ENCODE measurements around the gene CFAP299.

The CFAP299 gene

DNA sequence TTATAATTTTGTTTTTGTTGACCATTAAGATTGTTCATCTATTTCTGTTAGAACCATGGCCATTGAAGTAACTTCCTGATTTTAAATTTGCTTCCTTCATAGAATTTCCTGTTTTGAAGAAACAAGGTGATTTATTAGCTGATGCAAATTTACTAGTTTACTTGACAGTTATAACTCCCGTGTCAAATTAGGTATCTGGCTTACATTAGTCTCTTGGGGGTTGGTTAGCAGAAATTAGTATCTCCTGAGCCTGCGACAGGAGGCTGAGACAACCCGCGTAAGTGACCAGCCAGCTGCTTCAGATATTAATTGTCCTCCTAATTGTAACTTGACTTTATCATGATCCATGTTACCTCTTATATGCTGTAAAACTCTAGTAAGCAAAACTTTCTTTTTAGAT, 154.3 kb downstream of the CFAP299 start:
- Histone ChIP-seq H4K20me1 (ENCODE audit: insufficient read depth, low read length) (no peaks in the 10 kb centered on the region), H3K4me3 (ENCODE audit: low read depth, low read length, poor library complexity, severe bottlenecking) (peak overlapping the region; percentile 43), H3F3A (ENCODE audit: insufficient read depth, low read length) (no peaks in the 10 kb centered on the region), H3K9ac (ENCODE audit: low read length) (peak overlapping the region; percentile 70), H3K79me2 (ENCODE audit: insufficient read depth, low read length) (no peaks in the 10 kb centered on the region), H3K9me2 (ENCODE audit: low read depth, low read length) (no peaks in the 10 kb centered on the region), H2AFZ (ENCODE audit: low read length) (peak overlapping the region; percentile 53; the same call in 1 of the 2 replicates), H3K9me3 (ENCODE audit: low read length) (0 out of 2 replicates have a peak, but pooled peaks cover 5% of the 10 kb centered on the region), H3K4me2 (ENCODE audit: low read length) (peak overlapping the region; percentile 69), H3K27ac (ENCODE audit: low read depth, low read length, poor library complexity, severe bottlenecking) (peak overlapping the region; percentile 93), H3K27me3 (ENCODE audit: insufficient read depth, low read length) (no peaks in the 10 kb centered on the region), H3K36me3 (ENCODE audit: insufficient read depth, low read length) (peaks cover 14% of the 10 kb centered on the region; the same call in 1 of the 2 replicates), H3K4me1 (ENCODE audit: insufficient read depth, low read length, severe bottlenecking) (peaks cover 71% of the 10 kb centered on the region)
- TF ChIP-seq EZH2 (IDR thresholded peaks at IDR 0.05; ENCODE audit: borderline replicate concordance, low read length) = no peak
- TF ChIP-seq, protein P1, sequence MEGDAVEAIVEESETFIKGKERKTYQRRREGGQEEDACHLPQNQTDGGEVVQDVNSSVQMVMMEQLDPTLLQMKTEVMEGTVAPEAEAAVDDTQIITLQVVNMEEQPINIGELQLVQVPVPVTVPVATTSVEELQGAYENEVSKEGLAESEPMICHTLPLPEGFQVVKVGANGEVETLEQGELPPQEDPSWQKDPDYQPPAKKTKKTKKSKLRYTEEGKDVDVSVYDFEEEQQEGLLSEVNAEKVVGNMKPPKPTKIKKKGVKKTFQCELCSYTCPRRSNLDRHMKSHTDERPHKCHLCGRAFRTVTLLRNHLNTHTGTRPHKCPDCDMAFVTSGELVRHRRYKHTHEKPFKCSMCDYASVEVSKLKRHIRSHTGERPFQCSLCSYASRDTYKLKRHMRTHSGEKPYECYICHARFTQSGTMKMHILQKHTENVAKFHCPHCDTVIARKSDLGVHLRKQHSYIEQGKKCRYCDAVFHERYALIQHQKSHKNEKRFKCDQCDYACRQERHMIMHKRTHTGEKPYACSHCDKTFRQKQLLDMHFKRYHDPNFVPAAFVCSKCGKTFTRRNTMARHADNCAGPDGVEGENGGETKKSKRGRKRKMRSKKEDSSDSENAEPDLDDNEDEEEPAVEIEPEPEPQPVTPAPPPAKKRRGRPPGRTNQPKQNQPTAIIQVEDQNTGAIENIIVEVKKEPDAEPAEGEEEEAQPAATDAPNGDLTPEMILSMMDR (IDR thresholded peaks at IDR 0.05; ENCODE audit: low read length) = no peak

DNA sequence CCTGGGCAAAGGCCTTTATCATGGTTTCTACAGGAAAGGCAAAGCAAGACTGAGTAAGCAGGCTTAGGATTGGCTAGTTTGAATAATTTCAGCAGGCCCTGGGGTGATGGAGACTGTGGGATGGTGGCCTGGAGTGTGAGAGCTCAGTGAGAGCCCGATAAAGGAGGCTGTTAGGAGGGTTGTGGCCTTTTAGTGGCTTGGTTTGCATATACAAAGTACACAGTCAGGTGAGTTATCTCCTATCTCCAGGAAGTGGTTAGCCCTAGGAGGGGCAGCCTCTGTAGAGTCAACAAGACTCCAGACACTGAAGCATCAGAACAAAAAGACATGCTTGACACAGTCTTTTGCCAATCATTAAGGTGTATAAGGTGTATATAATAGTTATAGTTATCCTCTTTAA, 157.2 kb downstream of the CFAP299 start:
- H3K4me2 ChIP-seq (ENCODE audit: low read length) = no peak overlapping the region
- no peak overlapping the region for H2AFZ ChIP-seq (ENCODE audit: low read length)
- no peak overlapping the region for H3K9ac ChIP-seq (ENCODE audit: low read length)
- TF ChIP-seq, protein P1 (IDR thresholded peaks at IDR 0.05; ENCODE audit: low read length) = no peak
- no peak for TF ChIP-seq EZH2 (IDR thresholded peaks at IDR 0.05; ENCODE audit: borderline replicate concordance, low read length)
- H3K27me3 ChIP-seq (ENCODE audit: insufficient read depth, low read length) = no peaks in the 10 kb centered on the region
- H3K4me3 ChIP-seq (ENCODE audit: low read depth, low read length, poor library complexity, severe bottlenecking) = no peak overlapping the region
- no peaks in the 10 kb centered on the region for H3K79me2 ChIP-seq (ENCODE audit: insufficient read depth, low read length)
- H3K36me3 ChIP-seq (ENCODE audit: insufficient read depth, low read length) = peaks cover 37% of the 10 kb centered on the region
- H3F3A ChIP-seq (ENCODE audit: insufficient read depth, low read length) = no peaks in the 10 kb centered on the region
- no peaks in the 10 kb centered on the region for H4K20me1 ChIP-seq (ENCODE audit: insufficient read depth, low read length)
- peaks cover 18% of the 10 kb centered on the region for H3K9me3 ChIP-seq (ENCODE audit: low read length)
- peaks cover 46% of the 10 kb centered on the region for H3K4me1 ChIP-seq (ENCODE audit: insufficient read depth, low read length, severe bottlenecking)
- H3K27ac ChIP-seq (ENCODE audit: low read depth, low read length, poor library complexity, severe bottlenecking) = peak overlapping the region; percentile 9
- H3K9me2 ChIP-seq (ENCODE audit: low read depth, low read length) = no peaks in the 10 kb centered on the region

DNA sequence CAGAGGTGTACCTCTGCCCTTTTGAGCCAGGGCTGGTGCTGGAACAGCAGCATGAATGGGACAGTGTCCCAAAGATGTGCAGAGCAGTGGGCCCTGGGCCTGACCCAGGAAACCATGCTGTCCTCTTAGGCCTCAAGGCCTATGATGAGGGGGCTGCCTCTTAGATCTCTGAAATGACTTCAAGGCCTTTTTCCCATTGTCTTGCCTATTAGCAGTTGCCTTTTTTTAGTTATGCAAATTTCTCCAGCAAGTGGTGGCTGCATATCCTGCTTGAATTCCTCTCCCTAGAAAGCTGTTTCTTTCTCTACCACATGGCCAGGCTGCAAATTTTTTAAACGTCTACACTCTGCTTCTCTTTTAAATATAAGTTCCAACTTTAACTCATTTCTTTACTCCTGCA, 160.3 kb downstream of the CFAP299 start:
- TF ChIP-seq EZH2 (IDR thresholded peaks at IDR 0.05; ENCODE audit: borderline replicate concordance, low read length) = no peak
- TF ChIP-seq, protein P1 (IDR thresholded peaks at IDR 0.05; ENCODE audit: low read length) = no peak
- Histone ChIP-seq H3K27me3 (ENCODE audit: insufficient read depth, low read length) (no peaks in the 10 kb centered on the region), H3K4me1 (ENCODE audit: insufficient read depth, low read length, severe bottlenecking) (peaks cover 26% of the 10 kb centered on the region), H3F3A (ENCODE audit: insufficient read depth, low read length) (no peaks in the 10 kb centered on the region), H3K4me3 (ENCODE audit: low read depth, low read length, poor library complexity, severe bottlenecking) (no peak overlapping the region), H3K36me3 (ENCODE audit: insufficient read depth, low read length) (peaks cover 44% of the 10 kb centered on the region), H3K27ac (ENCODE audit: low read depth, low read length, poor library complexity, severe bottlenecking) (no peak overlapping the region), H4K20me1 (ENCODE audit: insufficient read depth, low read length) (no peaks in the 10 kb centered on the region), H2AFZ (ENCODE audit: low read length) (no peak overlapping the region), H3K79me2 (ENCODE audit: insufficient read depth, low read length) (no peaks in the 10 kb centered on the region), H3K9ac (ENCODE audit: low read length) (no peak overlapping the region), H3K9me3 (ENCODE audit: low read length) (peaks cover 22% of the 10 kb centered on the region), H3K4me2 (ENCODE audit: low read length) (no peak overlapping the region), H3K9me2 (ENCODE audit: low read depth, low read length) (no peaks in the 10 kb centered on the region)
